HEK293 (cell line): ENCODE results near the gene ZNF883.

ENCODE experiments used
- CTCF ChIP-seq: fragments of 450-650 bp; formaldehyde crosslinking; IDR thresholded peaks from 2 replicates; pipeline ENCODE4 v1.5.1; 2016; ENCODE audit warnings: missing biosample characterization, missing genetic modification characterization
- ZBTB7A ChIP-seq: fragments of 450-650 bp; formaldehyde crosslinking; IDR thresholded peaks from 2 replicates; pipeline ENCODE4 v1.5.1; 2016; ENCODE audit warnings: low read depth, missing biosample characterization, missing genetic modification characterization
- ZNF311 ChIP-seq: fragments of 450-650 bp; formaldehyde crosslinking; IDR thresholded peaks from 2 replicates; pipeline ENCODE4 v1.5.1; 2017; ENCODE audit warnings: missing biosample characterization, missing genetic modification characterization, borderline replicate concordance
- ZNF658 ChIP-seq: fragments of 450-650 bp; formaldehyde crosslinking; IDR thresholded peaks from 2 replicates; pipeline ENCODE4; 2016; ENCODE audit warnings: missing biosample characterization, missing genetic modification characterization
- ZNF677 ChIP-seq: fragments of 450-650 bp; IDR thresholded peaks from 2 replicates; pipeline ENCODE4 v1.5.0; 2018; ENCODE audit warnings: missing biosample characterization, mild to moderate bottlenecking, missing genetic modification characterization, moderate library complexity

GRCh38 chr9:113005777-113006176 lies 6.2 kb downstream of the ZNF883 start:
- TF ChIP-seq CTCF (tag by site-specific recombination): no peak
- TF ChIP-seq ZBTB7A (tag by site-specific recombination): no peak
- no peak for TF ChIP-seq ZNF677 (tag by site-specific recombination)
- no peak for TF ChIP-seq ZNF311 (tag by site-specific recombination)
- TF ChIP-seq ZNF658: no peak
